ENCODE measurements around the gene GRIK1.

DNA sequence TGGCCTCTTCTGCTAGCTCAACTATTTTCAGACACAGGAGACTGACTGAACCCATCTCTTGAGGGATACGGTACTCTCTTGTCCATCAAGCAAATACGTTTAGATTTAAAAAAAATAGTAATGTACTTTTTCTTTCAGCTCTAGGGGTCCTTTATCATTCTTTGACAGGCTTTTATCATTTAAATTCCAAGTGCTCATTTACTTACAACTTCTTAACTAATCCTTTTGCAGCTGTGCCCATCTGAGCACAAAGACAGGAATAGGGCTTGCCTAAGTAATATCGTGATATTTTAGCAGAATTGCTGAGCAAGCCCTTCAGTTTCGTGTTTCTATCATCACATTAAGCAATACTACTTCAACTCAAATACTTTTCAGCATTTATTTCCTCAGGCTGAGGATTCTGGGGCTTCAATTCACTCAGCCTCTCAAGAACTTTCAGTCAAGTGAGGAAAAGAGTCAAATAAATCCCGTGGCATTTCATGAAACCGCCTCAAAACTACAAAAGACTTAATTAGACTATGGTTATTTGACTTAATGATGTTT lies 323.5 kb downstream of the GRIK1 start:
- TF ChIP-seq, protein P1, sequence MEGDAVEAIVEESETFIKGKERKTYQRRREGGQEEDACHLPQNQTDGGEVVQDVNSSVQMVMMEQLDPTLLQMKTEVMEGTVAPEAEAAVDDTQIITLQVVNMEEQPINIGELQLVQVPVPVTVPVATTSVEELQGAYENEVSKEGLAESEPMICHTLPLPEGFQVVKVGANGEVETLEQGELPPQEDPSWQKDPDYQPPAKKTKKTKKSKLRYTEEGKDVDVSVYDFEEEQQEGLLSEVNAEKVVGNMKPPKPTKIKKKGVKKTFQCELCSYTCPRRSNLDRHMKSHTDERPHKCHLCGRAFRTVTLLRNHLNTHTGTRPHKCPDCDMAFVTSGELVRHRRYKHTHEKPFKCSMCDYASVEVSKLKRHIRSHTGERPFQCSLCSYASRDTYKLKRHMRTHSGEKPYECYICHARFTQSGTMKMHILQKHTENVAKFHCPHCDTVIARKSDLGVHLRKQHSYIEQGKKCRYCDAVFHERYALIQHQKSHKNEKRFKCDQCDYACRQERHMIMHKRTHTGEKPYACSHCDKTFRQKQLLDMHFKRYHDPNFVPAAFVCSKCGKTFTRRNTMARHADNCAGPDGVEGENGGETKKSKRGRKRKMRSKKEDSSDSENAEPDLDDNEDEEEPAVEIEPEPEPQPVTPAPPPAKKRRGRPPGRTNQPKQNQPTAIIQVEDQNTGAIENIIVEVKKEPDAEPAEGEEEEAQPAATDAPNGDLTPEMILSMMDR (IDR thresholded peaks at IDR 0.05; ENCODE audit: low read depth, low read length, poor library complexity, severe bottlenecking), result no peak
- TF ChIP-seq EZH2phosphoT487 (IDR thresholded peaks at IDR 0.05; ENCODE audit: borderline replicate concordance, low read length), result no peak

All from DOHH2 (cell line).